Renal cortical epithelial cell (primary cell): ENCODE data around the gene KARS1. TPM values are rescaled to one million over a fixed set of nuclear protein-coding genes. Genes with fewer than 3 reads are reported as not detected.

Experiments
- DNase-seq: peaks from one replicate; pipeline ENCODE4 v3.0.0-alpha.2; 2011; ENCODE audit warnings: low read depth
- total RNA-seq: library from RNA; depleted of rRNA; stranded (reverse); fragments of >200 nt; gene quantifications from 2 replicates; pipeline ENCODE4 v1.2.3, GENCODE V29; 2014

Gene KARS1
- 144 and 236 TPM in 2 replicates for total RNA-seq

- DNase-seq, result peak; percentile 87
Observed at GRCh38 chr16:75647492-75648264, at the start of gene KARS1, which contains the start of gene TERF2IP. Gene KARS1, minus strand, starts transcription at chr16:75647665. Its CDS starts 26 bp downstream, at chr16:75647639. Gene TERF2IP, plus strand, starts transcription at chr16:75647773. Its CDS starts 110 bp downstream, at chr16:75647883.

- DNase-seq, result no peak
Observed at GRCh38 chr16:75695708-75696107, 48.2 kb upstream of the KARS1 start.

GRCh38 chr16:75687361-75687760, 39.9 kb upstream of the KARS1 start:
- no peak for DNase-seq

GRCh38 chr16:75682308-75682707, 34.8 kb upstream of the KARS1 start:
- no peak for DNase-seq

- no peak for DNase-seq
Observed at GRCh38 chr16:75679366-75679765, 31.9 kb upstream of the KARS1 start.

- DNase-seq, result no peak
Observed at GRCh38 chr16:75676909-75677308, 29.4 kb upstream of the KARS1 start, which contains the start of gene CPHXL2. Gene CPHXL2, minus strand, starts transcription at chr16:75677009. Its CDS starts 10 bp downstream, at chr16:75676999.

- DNase-seq, result no peak
Observed at GRCh38 chr16:75667503-75667902, 20.0 kb upstream of the KARS1 start.

GRCh38 chr16:75660726-75661302, 13.3 kb upstream of the KARS1 start:
- no peak for DNase-seq

GRCh38 chr16:75660321-75660720, 12.9 kb upstream of the KARS1 start:
- no peak for DNase-seq

- no peak for DNase-seq
Observed at GRCh38 chr16:75658175-75658574, 10.7 kb upstream of the KARS1 start.

- no peak for DNase-seq
Observed at GRCh38 chr16:75653922-75654321, 6.5 kb upstream of the KARS1 start.

GRCh38 chr16:75648265-75649076, 1.0 kb upstream of the KARS1 start:
- peak; percentile 56 for DNase-seq

GRCh38 chr16:75647112-75647491, 363 bp downstream of the KARS1 start:
- DNase-seq, result no peak

- no peak for DNase-seq
Observed at GRCh38 chr16:75644240-75645012, 3.0 kb downstream of the KARS1 start.

GRCh38 chr16:75640598-75640997, 6.9 kb downstream of the KARS1 start:
- DNase-seq, result no peak

- DNase-seq, result no peak
Observed at GRCh38 chr16:75635036-75635435, 12.4 kb downstream of the KARS1 start.

GRCh38 chr16:75632857-75633256, 14.6 kb downstream of the KARS1 start:
- no peak for DNase-seq

GRCh38 chr16:75630052-75630451, 17.4 kb downstream of the KARS1 start:
- DNase-seq, result no peak

GRCh38 chr16:75629132-75629531, 18.3 kb downstream of the KARS1 start:
- DNase-seq, result no peak

- DNase-seq, result no peak
Observed at GRCh38 chr16:75628351-75628750, 19.1 kb downstream of the KARS1 start.

- DNase-seq, result no peak
Observed at GRCh38 chr16:75627851-75628250, 19.6 kb downstream of the KARS1 start.

- no peak for DNase-seq
Observed at GRCh38 chr16:75626806-75627205, 20.7 kb downstream of the KARS1 start.
